Measurements from ENCODE around the gene KRTAP5-5.
"Not testable (repeated sequence)": the region's sequence is repeated elsewhere in the genome, so short reads cannot be mapped to it uniquely, and the experiment has no call there.

DNA sequence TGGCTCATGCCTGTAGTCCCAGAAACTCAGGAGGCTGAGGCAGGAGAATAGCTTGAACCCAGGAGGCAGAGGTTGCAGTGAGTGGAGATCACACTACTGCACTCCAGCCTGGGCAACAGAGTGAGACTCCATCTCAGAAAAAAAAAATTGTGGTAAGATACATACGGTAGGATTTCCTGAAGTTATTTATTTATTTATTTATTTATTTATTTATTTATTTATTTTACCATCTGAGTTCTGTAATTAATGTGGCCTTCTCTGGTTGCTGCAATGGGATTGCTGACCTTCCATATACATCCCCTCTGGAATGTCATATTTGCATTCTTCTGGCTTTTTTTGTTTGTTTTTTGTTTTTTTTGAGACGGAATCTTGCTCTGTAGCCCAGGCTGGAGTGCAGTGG, 46.7 kb upstream of the KRTAP5-5 start:
- not testable (repeated sequence) for TF ChIP-seq FOXK1 (CRISPR knock-in tag; IDR thresholded peaks at IDR 0.05); ZNF396 (CRISPR knock-in tag; IDR thresholded peaks at IDR 0.05; ENCODE audit: borderline replicate concordance); CTCF (IDR thresholded peaks at IDR 0.05); ATF6 (CRISPR knock-in tag; IDR thresholded peaks at IDR 0.05); JUN (CRISPR knock-in tag; IDR thresholded peaks at IDR 0.05); MAX (CRISPR knock-in tag; IDR thresholded peaks at IDR 0.05); KAT7 (CRISPR knock-in tag; IDR thresholded peaks at IDR 0.05; ENCODE audit: borderline replicate concordance); ATF1 (CRISPR knock-in tag; IDR thresholded peaks at IDR 0.05); NFE2L1 (CRISPR knock-in tag; IDR thresholded peaks at IDR 0.05)
- TF ChIP-seq, protein P1, sequence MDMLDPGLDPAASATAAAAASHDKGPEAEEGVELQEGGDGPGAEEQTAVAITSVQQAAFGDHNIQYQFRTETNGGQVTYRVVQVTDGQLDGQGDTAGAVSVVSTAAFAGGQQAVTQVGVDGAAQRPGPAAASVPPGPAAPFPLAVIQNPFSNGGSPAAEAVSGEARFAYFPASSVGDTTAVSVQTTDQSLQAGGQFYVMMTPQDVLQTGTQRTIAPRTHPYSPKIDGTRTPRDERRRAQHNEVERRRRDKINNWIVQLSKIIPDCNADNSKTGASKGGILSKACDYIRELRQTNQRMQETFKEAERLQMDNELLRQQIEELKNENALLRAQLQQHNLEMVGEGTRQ (CRISPR knock-in tag; IDR thresholded peaks at IDR 0.05), result not testable (repeated sequence)
- TF ChIP-seq, protein P2, sequence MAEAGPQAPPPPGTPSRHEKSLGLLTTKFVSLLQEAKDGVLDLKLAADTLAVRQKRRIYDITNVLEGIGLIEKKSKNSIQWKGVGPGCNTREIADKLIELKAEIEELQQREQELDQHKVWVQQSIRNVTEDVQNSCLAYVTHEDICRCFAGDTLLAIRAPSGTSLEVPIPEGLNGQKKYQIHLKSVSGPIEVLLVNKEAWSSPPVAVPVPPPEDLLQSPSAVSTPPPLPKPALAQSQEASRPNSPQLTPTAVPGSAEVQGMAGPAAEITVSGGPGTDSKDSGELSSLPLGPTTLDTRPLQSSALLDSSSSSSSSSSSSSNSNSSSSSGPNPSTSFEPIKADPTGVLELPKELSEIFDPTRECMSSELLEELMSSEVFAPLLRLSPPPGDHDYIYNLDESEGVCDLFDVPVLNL (CRISPR knock-in tag; IDR thresholded peaks at IDR 0.05; ENCODE audit: borderline replicate concordance, low read depth), result not testable (repeated sequence)
- TF ChIP-seq, protein P3, sequence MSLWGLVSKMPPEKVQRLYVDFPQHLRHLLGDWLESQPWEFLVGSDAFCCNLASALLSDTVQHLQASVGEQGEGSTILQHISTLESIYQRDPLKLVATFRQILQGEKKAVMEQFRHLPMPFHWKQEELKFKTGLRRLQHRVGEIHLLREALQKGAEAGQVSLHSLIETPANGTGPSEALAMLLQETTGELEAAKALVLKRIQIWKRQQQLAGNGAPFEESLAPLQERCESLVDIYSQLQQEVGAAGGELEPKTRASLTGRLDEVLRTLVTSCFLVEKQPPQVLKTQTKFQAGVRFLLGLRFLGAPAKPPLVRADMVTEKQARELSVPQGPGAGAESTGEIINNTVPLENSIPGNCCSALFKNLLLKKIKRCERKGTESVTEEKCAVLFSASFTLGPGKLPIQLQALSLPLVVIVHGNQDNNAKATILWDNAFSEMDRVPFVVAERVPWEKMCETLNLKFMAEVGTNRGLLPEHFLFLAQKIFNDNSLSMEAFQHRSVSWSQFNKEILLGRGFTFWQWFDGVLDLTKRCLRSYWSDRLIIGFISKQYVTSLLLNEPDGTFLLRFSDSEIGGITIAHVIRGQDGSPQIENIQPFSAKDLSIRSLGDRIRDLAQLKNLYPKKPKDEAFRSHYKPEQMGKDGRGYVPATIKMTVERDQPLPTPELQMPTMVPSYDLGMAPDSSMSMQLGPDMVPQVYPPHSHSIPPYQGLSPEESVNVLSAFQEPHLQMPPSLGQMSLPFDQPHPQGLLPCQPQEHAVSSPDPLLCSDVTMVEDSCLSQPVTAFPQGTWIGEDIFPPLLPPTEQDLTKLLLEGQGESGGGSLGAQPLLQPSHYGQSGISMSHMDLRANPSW (CRISPR knock-in tag; conservative IDR thresholded peaks at IDR 0.05; ENCODE audit: low read depth), result not testable (repeated sequence)
- TF ChIP-seq, protein P4, sequence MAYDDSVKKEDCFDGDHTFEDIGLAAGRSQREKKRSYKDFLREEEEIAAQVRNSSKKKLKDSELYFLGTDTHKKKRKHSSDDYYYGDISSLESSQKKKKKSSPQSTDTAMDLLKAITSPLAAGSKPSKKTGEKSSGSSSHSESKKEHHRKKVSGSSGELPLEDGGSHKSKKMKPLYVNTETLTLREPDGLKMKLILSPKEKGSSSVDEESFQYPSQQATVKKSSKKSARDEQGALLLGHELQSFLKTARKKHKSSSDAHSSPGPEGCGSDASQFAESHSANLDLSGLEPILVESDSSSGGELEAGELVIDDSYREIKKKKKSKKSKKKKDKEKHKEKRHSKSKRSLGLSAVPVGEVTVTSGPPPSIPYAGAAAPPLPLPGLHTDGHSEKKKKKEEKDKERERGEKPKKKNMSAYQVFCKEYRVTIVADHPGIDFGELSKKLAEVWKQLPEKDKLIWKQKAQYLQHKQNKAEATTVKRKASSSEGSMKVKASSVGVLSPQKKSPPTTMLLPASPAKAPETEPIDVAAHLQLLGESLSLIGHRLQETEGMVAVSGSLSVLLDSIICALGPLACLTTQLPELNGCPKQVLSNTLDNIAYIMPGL (CRISPR knock-in tag; IDR thresholded peaks at IDR 0.05), result not testable (repeated sequence)
